Endodermal cell (in vitro differentiated cells): ENCODE results near the gene CORIN. TPM values are rescaled to one million over a fixed set of nuclear protein-coding genes. Genes with fewer than 3 reads are reported as not detected.

Experiments
- DNase-seq: peaks from one replicate; pipeline ENCODE4 v3.0.0-alpha.2; 2017
- H3K27ac ChIP-seq: 2 replicates; pipeline ENCODE4 v1.5.1; 2013; ENCODE audit warnings: mild to moderate bottlenecking, low read depth, low read length, moderate library complexity
- H3K27me3 ChIP-seq: 2 replicates; pipeline ENCODE4 v1.6.1; 2013; ENCODE audit warnings: mild to moderate bottlenecking, low read length, moderate library complexity; ENCODE audit not compliant: insufficient read depth, control insufficient read depth, poor library complexity, severe bottlenecking
- H3K36me3 ChIP-seq: 2 replicates; pipeline ENCODE4 v1.7.0; 2013; ENCODE audit warnings: mild to moderate bottlenecking, low read length, moderate library complexity; ENCODE audit not compliant: control insufficient read depth, insufficient read depth
- H3K4me1 ChIP-seq: one replicate; pipeline ENCODE4 v1.7.0; 2013; ENCODE audit warnings: low read length; ENCODE audit not compliant: control insufficient read depth, insufficient read depth
- H3K4me3 ChIP-seq: 2 replicates; pipeline ENCODE4 v1.5.1; 2013; ENCODE audit warnings: mild to moderate bottlenecking, low read length, moderate library complexity
- H3K9ac ChIP-seq: 2 replicates; pipeline ENCODE4 v1.6.1; 2013; ENCODE audit warnings: mild to moderate bottlenecking, low read length, moderate library complexity; ENCODE audit not compliant: poor library complexity, severe bottlenecking; ENCODE audit errors: extremely low read depth
- H3K9me3 ChIP-seq: 2 replicates; pipeline ENCODE4 v1.6.1; 2013; ENCODE audit warnings: mild to moderate bottlenecking, low read length, moderate library complexity; ENCODE audit not compliant: control insufficient read depth
- H3K27ac Mint-ChIP-seq: 2 replicates; pipeline ENCODE4 v1.8.0; 2020; ENCODE audit warnings: mixed read lengths
- H3K27me3 Mint-ChIP-seq: 2 replicates; pipeline ENCODE4 v1.8.0; 2021; ENCODE audit warnings: mild to moderate bottlenecking, mixed read lengths; ENCODE audit not compliant: insufficient read depth
- H3K36me3 Mint-ChIP-seq: 2 replicates; pipeline ENCODE4 v1.8.0; 2020; ENCODE audit warnings: low read depth, mixed read lengths
- H3K4me1 Mint-ChIP-seq: 2 replicates; pipeline ENCODE4 v1.8.0; 2020; ENCODE audit warnings: mixed read lengths
- H3K4me3 Mint-ChIP-seq: 2 replicates; pipeline ENCODE4 v1.8.0; 2020; ENCODE audit warnings: mild to moderate bottlenecking, moderate library complexity, mixed read lengths
- H3K9me3 Mint-ChIP-seq: 2 replicates; pipeline ENCODE4 v1.8.0; 2020; ENCODE audit warnings: mild to moderate bottlenecking, mixed read lengths
- CTCF ChIP-seq: fragments of 200-600 bp; sonication (generic); conservative IDR thresholded peaks from 2 replicates; pipeline ENCODE4 v1.5.0; 2021; ENCODE audit warnings: antibody characterized with exemption, mild to moderate bottlenecking
- WGBS, 2 experiments: methylation state at CpG; one replicate each; pipeline versions ENCODE4 v1.1.5 to v1.1.7; 2013; ENCODE audit warnings: missing lambda C conversion rate in 2 of 2, mixed read lengths in 1 of 2; ENCODE audit not compliant: insufficient coverage in 1 of 2, insufficient read length in 1 of 2; 5-methylcytosine and 5-hydroxymethylcytosine counted together
- total RNA-seq, 2 donors: library from RNA; stranded (reverse); fragmentation: NEBNext Ultra II Directional in 1 of 2; extraction: Animal tissue kit (Norgen Biotek cat#: 25700) in 1 of 2; gene quantifications; 2 replicates in 1 of 2; 3 replicates in 1 of 2; pipeline ENCODE4 v1.2.1, GENCODE V29; 2021

CORIN gene
- total RNA-seq, 2 donors from 2014 or later = 0.53 TPM; not detected in 1

- Mint-ChIP-seq H3K4me1 (no peaks in the 10 kb centered on the region), H3K27me3 (no peaks in the 10 kb centered on the region), H3K36me3 (peaks cover 40% of the 10 kb centered on the region), H3K9me3 (no peaks in the 10 kb centered on the region), H3K4me3 (no peak overlapping the region), H3K27ac (no peak overlapping the region)
- Histone ChIP-seq H3K4me1 (no peaks in the 10 kb centered on the region), H3K9me3 (no peaks in the 10 kb centered on the region), H3K9ac (no peak overlapping the region), H3K4me3 (no peak overlapping the region), H3K27ac (no peak overlapping the region), H3K27me3 (no peaks in the 10 kb centered on the region), H3K36me3 (peaks cover 54% of the 10 kb centered on the region)
- no peak for DNase-seq
- WGBS, 2 experiments = 71 to 74% methylated on average over 4 of the region's 4 CpGs
- no peak for TF ChIP-seq CTCF
Observed at GRCh38 chr4:47863486-47863885, 25.6 kb upstream of the CORIN start.

GRCh38 chr4:47862297-47862696, 24.4 kb upstream of the CORIN start:
- H3K4me1 ChIP-seq = no peaks in the 10 kb centered on the region
- H3K36me3 ChIP-seq = peaks cover 42% of the 10 kb centered on the region
- Mint-ChIP-seq H3K27me3 (no peaks in the 10 kb centered on the region), H3K36me3 (peaks cover 30% of the 10 kb centered on the region), H3K4me3 (no peak overlapping the region), H3K27ac (no peak overlapping the region), H3K4me1 (no peaks in the 10 kb centered on the region), H3K9me3 (no peaks in the 10 kb centered on the region)
- no peak overlapping the region for H3K4me3 ChIP-seq
- no peak overlapping the region for H3K9ac ChIP-seq
- no peak for TF ChIP-seq CTCF
- no peaks in the 10 kb centered on the region for H3K9me3 ChIP-seq
- no peaks in the 10 kb centered on the region for H3K27me3 ChIP-seq
- no peak overlapping the region for H3K27ac ChIP-seq
- 97% methylated on average over 3 of the region's 3 CpGs; no CpG with 5 or more reads in 1 of the 2 experiments for WGBS, 2 experiments
- DNase-seq = no peak

DNA sequence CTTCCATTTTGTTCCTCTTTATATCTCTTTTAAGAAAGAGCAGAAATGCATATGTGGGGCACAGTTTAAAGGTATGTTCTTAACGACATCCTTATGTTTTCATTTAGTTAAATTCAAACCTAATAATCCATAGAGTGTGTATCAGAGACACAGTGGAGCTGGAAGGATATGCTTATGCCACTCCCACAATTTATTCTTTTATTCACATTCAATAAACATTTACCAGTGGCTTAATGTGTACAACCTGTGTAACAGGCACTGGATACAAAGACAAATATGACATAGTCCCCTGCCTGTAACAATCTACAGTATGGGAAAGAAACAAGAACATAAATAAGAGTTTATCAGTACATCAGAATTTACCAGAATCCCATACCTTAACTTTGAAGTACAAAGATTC, 22.4 kb upstream of the CORIN start:
- no peak overlapping the region for H3K9ac ChIP-seq
- no peaks in the 10 kb centered on the region for H3K9me3 ChIP-seq
- Mint-ChIP-seq H3K36me3 (peaks cover 24% of the 10 kb centered on the region), H3K4me3 (no peak overlapping the region), H3K4me1 (no peaks in the 10 kb centered on the region), H3K9me3 (no peaks in the 10 kb centered on the region), H3K27ac (no peak overlapping the region), H3K27me3 (no peaks in the 10 kb centered on the region)
- H3K4me1 ChIP-seq = no peaks in the 10 kb centered on the region
- WGBS, 2 experiments = no CpG with 5 or more reads among the region's 1 CpG
- no peak overlapping the region for H3K4me3 ChIP-seq
- no peak for DNase-seq
- H3K27ac ChIP-seq = no peak overlapping the region
- peaks cover 43% of the 10 kb centered on the region for H3K36me3 ChIP-seq
- TF ChIP-seq CTCF = no peak
- H3K27me3 ChIP-seq = no peaks in the 10 kb centered on the region
